Measurements from ENCODE around the gene LRRC73. TPM values are rescaled to one million over a fixed set of nuclear protein-coding genes. Genes with fewer than 3 reads are reported as not detected.
A peak's percentile ranks its signal among the peaks of the same experiment; 100 is the strongest.

Gene LRRC73
- total and polyA plus RNA-seq, 9 of the 15 experiments (the other 6 are each of a cell fraction or from before 2014, with no cell fraction given) = 0.07 to 0.55 (median 0.16) TPM; not detected in 3

DNA sequence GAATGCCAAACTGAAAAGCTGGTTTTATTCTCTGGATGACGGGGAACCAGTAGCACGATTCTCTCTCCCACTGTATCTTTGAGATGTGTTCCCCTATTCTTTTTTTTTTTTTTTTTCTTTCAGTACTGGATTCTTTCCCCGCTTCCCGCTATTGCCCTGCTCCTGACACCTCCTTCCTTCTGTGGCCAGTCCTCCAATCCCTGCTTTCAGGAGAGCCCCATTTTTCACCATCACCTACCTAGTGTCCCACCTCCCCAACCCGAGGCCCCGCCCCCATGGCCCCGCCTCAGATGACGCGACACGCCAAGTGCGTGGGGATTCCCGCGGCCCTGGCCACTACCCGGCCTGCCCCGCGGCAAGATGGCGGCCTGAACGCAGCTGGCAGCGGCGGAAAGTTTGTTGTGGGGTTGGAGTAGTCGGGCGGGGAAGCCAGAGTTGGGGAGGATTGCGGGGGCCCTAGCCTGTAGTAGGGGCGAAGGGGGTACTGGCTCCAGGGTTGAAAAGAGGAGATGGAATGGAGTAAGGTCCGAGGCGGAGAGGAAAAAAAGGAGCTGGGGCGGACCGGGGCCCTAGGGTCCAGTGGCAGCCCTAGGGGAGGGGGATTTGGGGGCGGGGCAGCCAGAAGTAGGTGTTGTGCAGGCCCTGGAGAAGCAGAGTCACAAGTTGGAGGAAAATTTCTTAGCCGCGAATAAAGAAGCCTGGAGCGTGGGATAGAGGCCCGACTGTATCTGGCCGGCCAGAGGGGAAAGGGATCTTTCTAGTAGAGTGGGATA, 32.7 kb downstream of the LRRC73 start, which contains the start of gene TJAP1 (continued):
- peak; percentile 68 for TF ChIP-seq CCNT2 (IDR thresholded peaks at IDR 0.05; ENCODE audit: borderline replicate concordance, extremely low read depth, insufficient read length, low read depth, low read length)
- no peak for TF ChIP-seq SRSF9 (IDR thresholded peaks at IDR 0.05; ENCODE audit: borderline replicate concordance, low read depth, low read length)
- TF ChIP-seq POLR2A (conservative IDR thresholded peaks at IDR 0.05) = peak; percentile 95
- TF ChIP-seq BHLHE40 (IDR thresholded peaks at IDR 0.05; ENCODE audit: low read length) = peak; percentile 6; the same call in 1 of the 2 replicates
- TF ChIP-seq ZNF184 (CRISPR knock-in tag; IDR thresholded peaks at IDR 0.05) = no peak
- TF ChIP-seq, protein P1, sequence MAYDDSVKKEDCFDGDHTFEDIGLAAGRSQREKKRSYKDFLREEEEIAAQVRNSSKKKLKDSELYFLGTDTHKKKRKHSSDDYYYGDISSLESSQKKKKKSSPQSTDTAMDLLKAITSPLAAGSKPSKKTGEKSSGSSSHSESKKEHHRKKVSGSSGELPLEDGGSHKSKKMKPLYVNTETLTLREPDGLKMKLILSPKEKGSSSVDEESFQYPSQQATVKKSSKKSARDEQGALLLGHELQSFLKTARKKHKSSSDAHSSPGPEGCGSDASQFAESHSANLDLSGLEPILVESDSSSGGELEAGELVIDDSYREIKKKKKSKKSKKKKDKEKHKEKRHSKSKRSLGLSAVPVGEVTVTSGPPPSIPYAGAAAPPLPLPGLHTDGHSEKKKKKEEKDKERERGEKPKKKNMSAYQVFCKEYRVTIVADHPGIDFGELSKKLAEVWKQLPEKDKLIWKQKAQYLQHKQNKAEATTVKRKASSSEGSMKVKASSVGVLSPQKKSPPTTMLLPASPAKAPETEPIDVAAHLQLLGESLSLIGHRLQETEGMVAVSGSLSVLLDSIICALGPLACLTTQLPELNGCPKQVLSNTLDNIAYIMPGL (CRISPR knock-in tag; IDR thresholded peaks at IDR 0.05) = peak; percentile 64; the same call in 1 of the 2 replicates
- peak; percentile 88 to 98 (median 97) for TF ChIP-seq YY1 (IDR thresholded peaks at IDR 0.05; ENCODE audit: borderline replicate concordance in 1 of 3, control insufficient read depth in 1 of 3, extremely low read depth in 1 of 3, insufficient read depth in 3 of 3, insufficient read length in 1 of 3, insufficient replicate concordance in 2 of 3, low read depth in 1 of 3, low read length in 2 of 3)
- no peak for TF ChIP-seq PTTG1 (tag; IDR thresholded peaks at IDR 0.05; ENCODE audit: low read depth)
- peak in 1 of 2 experiments; percentile 79; a peak in 2 of 4 replicates for TF ChIP-seq CSDE1 (IDR thresholded peaks at IDR 0.05)
- no peak for TF ChIP-seq SIRT6 (IDR thresholded peaks at IDR 0.05; ENCODE audit: low read depth, low read length)
- TF ChIP-seq YBX1 (IDR thresholded peaks at IDR 0.05) = no peak
- TF ChIP-seq ZNF134 (CRISPR knock-in tag; conservative IDR thresholded peaks at IDR 0.05) = 0 out of 2 replicates have a peak, but pooled peaks have one; percentile 34
- TF ChIP-seq GABPB2 (CRISPR knock-in tag; conservative IDR thresholded peaks at IDR 0.05) = no peak
- no peak for TF ChIP-seq ZNF445 (CRISPR knock-in tag; IDR thresholded peaks at IDR 0.05; ENCODE audit: low read depth)
- TF ChIP-seq ZFPM2 (CRISPR knock-in tag; IDR thresholded peaks at IDR 0.05) = no peak
- TF ChIP-seq, protein P2, sequence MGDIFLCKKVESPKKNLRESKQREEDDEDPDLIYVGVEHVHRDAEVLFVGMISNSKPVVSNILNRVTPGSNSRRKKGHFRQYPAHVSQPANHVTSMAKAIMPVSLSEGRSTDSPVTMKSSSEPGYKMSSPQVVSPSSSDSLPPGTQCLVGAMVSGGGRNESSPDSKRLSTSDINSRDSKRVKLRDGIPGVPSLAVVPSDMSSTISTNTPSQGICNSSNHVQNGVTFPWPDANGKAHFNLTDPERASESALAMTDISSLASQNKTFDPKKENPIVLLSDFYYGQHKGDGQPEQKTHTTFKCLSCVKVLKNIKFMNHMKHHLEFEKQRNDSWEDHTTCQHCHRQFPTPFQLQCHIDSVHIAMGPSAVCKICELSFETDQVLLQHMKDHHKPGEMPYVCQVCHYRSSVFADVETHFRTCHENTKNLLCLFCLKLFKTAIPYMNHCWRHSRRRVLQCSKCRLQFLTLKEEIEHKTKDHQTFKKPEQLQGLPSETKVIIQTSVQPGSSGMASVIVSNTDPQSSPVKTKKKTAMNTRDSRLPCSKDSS (IDR thresholded peaks at IDR 0.05; ENCODE audit: low read depth, partially characterized antibody) = no peak
- TF ChIP-seq SMARCB1 (IDR thresholded peaks at IDR 0.05; ENCODE audit: insufficient read length, low read depth) = no peak
- TF ChIP-seq POLR2B (IDR thresholded peaks at IDR 0.05; ENCODE audit: low read depth, partially characterized antibody) = peak; percentile 94
- TF ChIP-seq, protein P3, sequence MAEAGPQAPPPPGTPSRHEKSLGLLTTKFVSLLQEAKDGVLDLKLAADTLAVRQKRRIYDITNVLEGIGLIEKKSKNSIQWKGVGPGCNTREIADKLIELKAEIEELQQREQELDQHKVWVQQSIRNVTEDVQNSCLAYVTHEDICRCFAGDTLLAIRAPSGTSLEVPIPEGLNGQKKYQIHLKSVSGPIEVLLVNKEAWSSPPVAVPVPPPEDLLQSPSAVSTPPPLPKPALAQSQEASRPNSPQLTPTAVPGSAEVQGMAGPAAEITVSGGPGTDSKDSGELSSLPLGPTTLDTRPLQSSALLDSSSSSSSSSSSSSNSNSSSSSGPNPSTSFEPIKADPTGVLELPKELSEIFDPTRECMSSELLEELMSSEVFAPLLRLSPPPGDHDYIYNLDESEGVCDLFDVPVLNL (CRISPR knock-in tag; IDR thresholded peaks at IDR 0.05; ENCODE audit: low read depth) = peak; percentile 88
- TF ChIP-seq ZNF175 (CRISPR knock-in tag; IDR thresholded peaks at IDR 0.05; ENCODE audit: low read depth) = no peak
- TF ChIP-seq EWSR1 (IDR thresholded peaks at IDR 0.05; ENCODE audit: borderline replicate concordance, low read depth, partially characterized antibody) = no peak
- peak; percentile 14; the same call in 1 of the 2 replicates for TF ChIP-seq ZNF263 (CRISPR knock-in tag; IDR thresholded peaks at IDR 0.05; ENCODE audit: borderline replicate concordance)
- no peak for TF ChIP-seq CBFA2T2 (conservative IDR thresholded peaks at IDR 0.05)
- TF ChIP-seq SMARCA5 (IDR thresholded peaks at IDR 0.05) = no peak

All from K562 (cell line).